B cell (primary cell): ENCODE results near the gene PACSIN3.

Experiments used
- CTCF ChIP-seq: fragments of 200-600 bp; IDR thresholded peaks from one replicate; pipeline ENCODE4 v1.8.0; 2022; ENCODE audit warnings: antibody characterized with exemption, mild to moderate bottlenecking
- EZH2 ChIP-seq: IDR thresholded peaks from 2 replicates; pipeline ENCODE4 v1.6.1; 2012; ENCODE audit warnings: borderline replicate concordance, low read depth, mild to moderate bottlenecking, moderate library complexity, low read length; ENCODE audit not compliant: insufficient read depth, poor library complexity, severe bottlenecking

- TF ChIP-seq CTCF (no peak), EZH2 (no peak)
These were observed 1.5 kb upstream of the PACSIN3 start for GRCh38 chr11:47187723-47188122.
